ENCODE results near the gene CRKL. TPM values are rescaled to one million over a fixed set of nuclear protein-coding genes. Genes with fewer than 3 reads are reported as not detected.

CRKL gene
- total and polyA plus RNA-seq, 2 donors (not counting 1 experiment from before 2014, with no cell fraction given), result 17.1 to 76.7 TPM

- ATAC-seq (ENCODE audit: low read depth), result no peak
- no peak overlapping the region for H3K9ac ChIP-seq (ENCODE audit: low read length)
- peaks cover 0 to 26% of the 10 kb centered on the region in 2 experiments for H3K36me3 ChIP-seq (replicated peaks in 1 of 2; ENCODE audit: control extremely low read depth in 1 of 2, control insufficient read depth in 1 of 2, extremely low read depth in 1 of 2, insufficient read depth in 2 of 2, low read length in 1 of 2)
- no peak for TF ChIP-seq CTCF (IDR thresholded peaks at IDR 0.05)
- no peak overlapping the region for H3K4me3 Mint-ChIP-seq
- ChIA-PET POLR2A (no interaction called here), CTCF (no interaction called here)
- no peaks in the 10 kb centered on the region for H3K27me3 ChIP-seq (replicated peaks in 1 of 4; ENCODE audit: control extremely low read depth in 1 of 4, control insufficient read depth in 3 of 4, insufficient read depth in 4 of 4, low read length in 3 of 4)
- no peak overlapping the region for H3K4me2 ChIP-seq (replicated peaks; ENCODE audit: low read depth, low read length, poor library complexity, severe bottlenecking)
- DNase-seq, result no peak
- no peak overlapping the region for H3K27ac ChIP-seq (ENCODE audit: low read length in 2 of 2)
- intact Hi-C loops (cut with micrococcal nuclease), result no loop called here
- H3K9me3 Mint-ChIP-seq (ENCODE audit: insufficient read depth), result no peaks in the 10 kb centered on the region
- peaks cover 0 to 5% (median 0%) of the 10 kb centered on the region in 3 donors for H3K9me3 ChIP-seq (ENCODE audit: control extremely low read depth in 1 of 3, control insufficient read depth in 2 of 3, insufficient read depth in 1 of 3, low read length in 2 of 3)
- no peak overlapping the region for H3K27ac Mint-ChIP-seq
- H2AFZ ChIP-seq (ENCODE audit: insufficient read depth, low read depth, low read length, poor library complexity, severe bottlenecking), result no peak overlapping the region
- H3K79me2 ChIP-seq (ENCODE audit: control insufficient read depth, insufficient read depth, low read length), result peaks cover 18% of the 10 kb centered on the region
- H3K4me3 ChIP-seq (ENCODE audit: control extremely low read depth in 1 of 5, extremely low read depth in 1 of 5, insufficient read depth in 1 of 5, low read depth in 2 of 5, low read length in 4 of 5), result no peak overlapping the region
- peaks cover 24% of the 10 kb centered on the region for H4K20me1 ChIP-seq (ENCODE audit: control insufficient read depth, insufficient read depth, low read length, poor library complexity, severe bottlenecking)
- H3K27me3 Mint-ChIP-seq, result no peaks in the 10 kb centered on the region
- H3K4me1 Mint-ChIP-seq, result peaks cover 21% of the 10 kb centered on the region
- peaks cover 15 to 22% of the 10 kb centered on the region in 2 donors for H3K4me1 ChIP-seq (ENCODE audit: control insufficient read depth in 2 of 2, insufficient read depth in 2 of 2, low read length in 2 of 2)
- 91% methylated on average over 12 of the region's 13 CpGs for WGBS (ENCODE audit: insufficient coverage)
Observed at GRCh38 chr22:20997536-20998257, 80.5 kb downstream of the CRKL start.

GRCh38 chr22:20998411-20999336 lies 81.5 kb downstream of the CRKL start:
- peak overlapping the region; percentile 76 for H3K27ac Mint-ChIP-seq
- Histone ChIP-seq H3K9ac (ENCODE audit: low read length) (no peak overlapping the region), H3K4me2 (replicated peaks; ENCODE audit: low read depth, low read length, poor library complexity, severe bottlenecking) (no peak overlapping the region), H3K9me3 (ENCODE audit: control extremely low read depth in 1 of 3, control insufficient read depth in 2 of 3, insufficient read depth in 1 of 3, low read length in 2 of 3) (peaks cover 0 to 5% (median 0%) of the 10 kb centered on the region in 3 donors), H3K4me3 (ENCODE audit: control extremely low read depth in 1 of 5, extremely low read depth in 1 of 5, insufficient read depth in 1 of 5, low read depth in 2 of 5, low read length in 4 of 5) (no peak overlapping the region), H4K20me1 (ENCODE audit: control insufficient read depth, insufficient read depth, low read length, poor library complexity, severe bottlenecking) (peaks cover 24% of the 10 kb centered on the region), H3K4me1 (ENCODE audit: control insufficient read depth in 2 of 2, insufficient read depth in 2 of 2, low read length in 2 of 2) (peaks cover 24 to 31% of the 10 kb centered on the region in 2 donors), H3K27me3 (replicated peaks in 1 of 4; ENCODE audit: control extremely low read depth in 1 of 4, control insufficient read depth in 3 of 4, insufficient read depth in 4 of 4, low read length in 3 of 4) (no peaks in the 10 kb centered on the region), H3K79me2 (ENCODE audit: control insufficient read depth, insufficient read depth, low read length) (peaks cover 18% of the 10 kb centered on the region), H3K27ac (ENCODE audit: low read length in 2 of 2) (no peak overlapping the region), H3K36me3 (replicated peaks in 1 of 2; ENCODE audit: control extremely low read depth in 1 of 2, control insufficient read depth in 1 of 2, extremely low read depth in 1 of 2, insufficient read depth in 2 of 2, low read length in 1 of 2) (peaks cover 0 to 24% of the 10 kb centered on the region in 2 experiments), H2AFZ (ENCODE audit: insufficient read depth, low read depth, low read length, poor library complexity, severe bottlenecking) (no peak overlapping the region)
- ATAC-seq (ENCODE audit: low read depth) (no peak), DNase-seq (no peak)
- ChIA-PET POLR2A (no interaction called here), CTCF (no interaction called here)
- no peak overlapping the region for H3K4me3 Mint-ChIP-seq
- intact Hi-C loops (cut with micrococcal nuclease), result no loop called here
- WGBS (ENCODE audit: insufficient coverage), result 79% methylated on average over 6 of the region's 7 CpGs
- TF ChIP-seq EZH2 (IDR thresholded peaks at IDR 0.05; ENCODE audit: borderline replicate concordance, insufficient read depth, low read depth, low read length, poor library complexity, severe bottlenecking), result no peak
- TF ChIP-seq CTCF (IDR thresholded peaks at IDR 0.05), result no peak
- H3K4me1 Mint-ChIP-seq, result peaks cover 30% of the 10 kb centered on the region
- H3K27me3 Mint-ChIP-seq, result no peaks in the 10 kb centered on the region
- H3K9me3 Mint-ChIP-seq (ENCODE audit: insufficient read depth), result no peaks in the 10 kb centered on the region
